ENCODE results near the gene ELAVL3.

The ELAVL3 gene

GRCh38 chr19:11451327-11451870, 29.4 kb downstream of the ELAVL3 start:
- Histone ChIP-seq H3K36me3 (ENCODE audit: insufficient read depth, low read length) (peaks cover 27% of the 10 kb centered on the region; the same call in 1 of the 2 replicates), H3K4me1 (ENCODE audit: insufficient read depth, low read length, poor library complexity, severe bottlenecking) (no peaks in the 10 kb centered on the region), H3K27me3 (ENCODE audit: insufficient read depth, low read length, poor library complexity, severe bottlenecking) (no peaks in the 10 kb centered on the region), H4K20me1 (ENCODE audit: insufficient read depth, low read length, poor library complexity, severe bottlenecking) (no peaks in the 10 kb centered on the region), H3K9me2 (replicated peaks; ENCODE audit: low read depth, low read length) (no peaks in the 10 kb centered on the region), H3K4me3 (ENCODE audit: low read length, poor library complexity, severe bottlenecking) (no peak overlapping the region), H3F3A (ENCODE audit: low read depth) (no peaks in the 10 kb centered on the region), H2AFZ (ENCODE audit: low read length) (no peak overlapping the region), H3K9me3 (ENCODE audit: insufficient read depth, low read depth, low read length) (no peaks in the 10 kb centered on the region), H3K4me2 (ENCODE audit: low read depth, low read length, poor library complexity, severe bottlenecking) (no peak overlapping the region), H3K79me2 (ENCODE audit: insufficient read depth, low read length) (no peaks in the 10 kb centered on the region), H3K9ac (ENCODE audit: low read depth, low read length, poor library complexity, severe bottlenecking) (no peak overlapping the region)
- no peak for TF ChIP-seq EZH2phosphoT487 (IDR thresholded peaks at IDR 0.05; ENCODE audit: borderline replicate concordance)
- TF ChIP-seq CTCF (conservative IDR thresholded peaks at IDR 0.05; ENCODE audit: low read length) = no peak

GRCh38 chr19:11450570-11451326, 30.1 kb downstream of the ELAVL3 start:
- Histone ChIP-seq H3K27me3 (ENCODE audit: insufficient read depth, low read length, poor library complexity, severe bottlenecking) (no peaks in the 10 kb centered on the region), H3K4me3 (ENCODE audit: low read length, poor library complexity, severe bottlenecking) (no peak overlapping the region), H3F3A (ENCODE audit: low read depth) (no peaks in the 10 kb centered on the region), H2AFZ (ENCODE audit: low read length) (no peak overlapping the region), H3K36me3 (ENCODE audit: insufficient read depth, low read length) (peaks cover 27% of the 10 kb centered on the region; the same call in 1 of the 2 replicates), H3K9me2 (replicated peaks; ENCODE audit: low read depth, low read length) (no peaks in the 10 kb centered on the region), H4K20me1 (ENCODE audit: insufficient read depth, low read length, poor library complexity, severe bottlenecking) (no peaks in the 10 kb centered on the region), H3K9me3 (ENCODE audit: insufficient read depth, low read depth, low read length) (no peaks in the 10 kb centered on the region), H3K4me1 (ENCODE audit: insufficient read depth, low read length, poor library complexity, severe bottlenecking) (no peaks in the 10 kb centered on the region), H3K79me2 (ENCODE audit: insufficient read depth, low read length) (no peaks in the 10 kb centered on the region), H3K9ac (ENCODE audit: low read depth, low read length, poor library complexity, severe bottlenecking) (no peak overlapping the region), H3K4me2 (ENCODE audit: low read depth, low read length, poor library complexity, severe bottlenecking) (no peak overlapping the region)
- no peak for TF ChIP-seq EZH2phosphoT487 (IDR thresholded peaks at IDR 0.05; ENCODE audit: borderline replicate concordance)
- no peak for TF ChIP-seq CTCF (conservative IDR thresholded peaks at IDR 0.05; ENCODE audit: low read length)

DNA sequence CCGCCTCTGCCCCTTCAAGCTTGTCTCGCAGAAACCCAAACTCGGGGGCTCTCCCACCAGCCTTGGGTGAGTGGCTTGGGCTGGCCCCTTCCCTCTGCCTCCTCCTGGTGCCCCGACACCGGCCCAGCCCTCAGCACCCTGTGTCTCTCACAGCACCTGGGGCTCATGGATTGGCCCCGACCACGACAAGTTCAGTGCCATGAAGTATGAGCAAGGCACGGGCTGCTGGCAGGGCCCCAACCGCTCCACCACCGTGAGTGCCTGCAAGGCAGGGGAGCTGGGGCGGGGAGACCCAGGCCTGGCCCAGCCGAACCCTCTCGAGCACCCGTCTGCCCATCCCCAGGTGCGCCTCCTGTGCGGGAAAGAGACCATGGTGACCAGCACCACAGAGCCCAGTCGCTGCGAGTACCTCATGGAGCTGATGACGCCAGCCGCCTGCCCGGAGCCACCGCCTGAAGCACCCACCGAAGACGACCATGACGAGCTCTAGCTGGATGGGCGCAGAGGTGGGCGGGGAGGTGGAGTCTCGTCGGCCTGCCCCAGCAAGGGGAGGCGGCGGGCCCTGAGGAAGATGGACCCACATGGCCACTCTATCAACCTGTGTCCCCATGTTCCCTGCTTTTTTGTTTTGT, 31.8 kb downstream of the ELAVL3 start:
- peaks cover 34% of the 10 kb centered on the region; the same call in 1 of the 2 replicates for H3K36me3 ChIP-seq (ENCODE audit: insufficient read depth, low read length)
- no peak for TF ChIP-seq EZH2phosphoT487 (IDR thresholded peaks at IDR 0.05; ENCODE audit: borderline replicate concordance)
- no peak for TF ChIP-seq CTCF (conservative IDR thresholded peaks at IDR 0.05; ENCODE audit: low read length)

More for the DNA sequence above, 31.8 kb downstream of the ELAVL3 start:
- Histone ChIP-seq H3K4me2 (ENCODE audit: low read depth, low read length, poor library complexity, severe bottlenecking) (no peak overlapping the region), H2AFZ (ENCODE audit: low read length) (no peak overlapping the region), H3K9me2 (replicated peaks; ENCODE audit: low read depth, low read length) (no peaks in the 10 kb centered on the region), H4K20me1 (ENCODE audit: insufficient read depth, low read length, poor library complexity, severe bottlenecking) (no peaks in the 10 kb centered on the region), H3K9ac (ENCODE audit: low read depth, low read length, poor library complexity, severe bottlenecking) (no peak overlapping the region), H3K9me3 (ENCODE audit: insufficient read depth, low read depth, low read length) (no peaks in the 10 kb centered on the region), H3K4me3 (ENCODE audit: low read length, poor library complexity, severe bottlenecking) (no peak overlapping the region), H3F3A (ENCODE audit: low read depth) (no peaks in the 10 kb centered on the region), H3K79me2 (ENCODE audit: insufficient read depth, low read length) (peaks cover under 1% of the 10 kb centered on the region; the same call in 1 of the 2 replicates), H3K4me1 (ENCODE audit: insufficient read depth, low read length, poor library complexity, severe bottlenecking) (peaks cover 3% of the 10 kb centered on the region), H3K27me3 (ENCODE audit: insufficient read depth, low read length, poor library complexity, severe bottlenecking) (no peaks in the 10 kb centered on the region)

All from Loucy (cell line).